NCI-H82 treated with DMSO at 0.1 percent for 48 hours (cell line): ENCODE results near the gene ASPRV1.
"Not testable (repeated sequence)": the region's sequence is repeated elsewhere in the genome, so short reads cannot be mapped to it uniquely, and the experiment has no call there.

Source experiments
- DNase-seq: peaks from one replicate; lab custom pipeline; 2025; ENCODE audit not compliant: unreplicated experiment; lab: John Stamatoyannopoulos, UW

Gene ASPRV1

GRCh38 chr2:69962986-69963730 lies 1.7 kb upstream of the ASPRV1 start:
- DNase-seq: no peak

GRCh38 chr2:69960821-69961220 lies 610 bp downstream of the ASPRV1 start:
- DNase-seq: no peak

- DNase-seq: no peak
These were observed 2.0 kb downstream of the ASPRV1 start for GRCh38 chr2:69959425-69959824.

GRCh38 chr2:69958480-69958879 lies 3.0 kb downstream of the ASPRV1 start:
- no peak for DNase-seq

- no peak for DNase-seq
These were observed 3.5 kb downstream of the ASPRV1 start for GRCh38 chr2:69957965-69958364.

GRCh38 chr2:69956475-69956979 lies 4.9 kb downstream of the ASPRV1 start:
- DNase-seq: no peak

GRCh38 chr2:69955029-69955428 lies 6.4 kb downstream of the ASPRV1 start:
- DNase-seq: no peak

- no peak for DNase-seq
These were observed 7.3 kb downstream of the ASPRV1 start for GRCh38 chr2:69954084-69954483.

GRCh38 chr2:69952336-69953115 lies 8.9 kb downstream of the ASPRV1 start:
- no peak for DNase-seq

- DNase-seq: not testable (repeated sequence)
These were observed 10.8 kb downstream of the ASPRV1 start for GRCh38 chr2:69950671-69951070.

- no peak for DNase-seq
These were observed 11.2 kb downstream of the ASPRV1 start for GRCh38 chr2:69950241-69950640.

GRCh38 chr2:69948963-69949645 lies 12.3 kb downstream of the ASPRV1 start:
- DNase-seq: no peak

GRCh38 chr2:69948032-69948962 lies 13.1 kb downstream of the ASPRV1 start:
- DNase-seq: no peak

GRCh38 chr2:69947325-69947931 lies 14.0 kb downstream of the ASPRV1 start:
- DNase-seq: no peak

- DNase-seq: no peak
These were observed 14.8 kb downstream of the ASPRV1 start for GRCh38 chr2:69946351-69947324.

GRCh38 chr2:69945941-69946340 lies 15.5 kb downstream of the ASPRV1 start:
- no peak for DNase-seq

GRCh38 chr2:69945441-69945840 lies 16.0 kb downstream of the ASPRV1 start:
- DNase-seq: no peak

GRCh38 chr2:69944756-69945155 lies 16.7 kb downstream of the ASPRV1 start:
- DNase-seq: no peak
